ENCODE measurements around the gene CDHR2.

GRCh38 chr5:176628406-176629228 lies 79.5 kb downstream of the CDHR2 start:
- TF ChIP-seq REST (tag by site-specific recombination; IDR thresholded peaks at IDR 0.05) (no peak), ZNF341 (tag by site-specific recombination; IDR thresholded peaks at IDR 0.05; ENCODE audit: low read depth) (no peak), ZNF513 (tag by site-specific recombination; IDR thresholded peaks at IDR 0.05) (no peak), ZSCAN30 (tag by site-specific recombination; IDR thresholded peaks at IDR 0.05) (no peak), CTCF (tag by site-specific recombination; IDR thresholded peaks at IDR 0.05) (no peak), ZNF223 (tag by site-specific recombination; IDR thresholded peaks at IDR 0.05) (no peak), ZNF274 (IDR thresholded peaks at IDR 0.05; ENCODE audit: low read length) (no peak), ZNF274 (tag by site-specific recombination; IDR thresholded peaks at IDR 0.05; ENCODE audit: borderline replicate concordance) (no peak)
